GM13977 (cell line): ENCODE measurements around the gene CTNNA2.

Experiments used
- DNase-seq: peaks from one replicate; pipeline ENCODE4 v3.0.0; 2012; ENCODE audit warnings: low spot score
- CTCF ChIP-seq: IDR thresholded peaks from 2 replicates; pipeline ENCODE4 v1.5.1; 2012; ENCODE audit warnings: mild to moderate bottlenecking, control low read depth; ENCODE audit not compliant: insufficient read depth; ENCODE audit errors: extremely low read depth, missing control alignments
- in situ Hi-C: fragments of 300-500 bp; cut with MboI; formaldehyde crosslinking; loops from one replicate; pipeline ENCODE4 v1.12.0; 2022; ENCODE audit warnings: low sequenced_read_pairs, low pct_unique_long_range_greater_than_20kb, mixed read lengths, inconsistent platforms; ENCODE audit not compliant: unreplicated experiment

Gene CTNNA2

GRCh38 chr2:79855264-79856006 is 342.6 kb downstream of the CTNNA2 start:
- in situ Hi-C loops = no loop called here
- no peak for DNase-seq
- no peak for TF ChIP-seq CTCF

- DNase-seq = no peak
- no peak for TF ChIP-seq CTCF
- in situ Hi-C loops = no loop called here
Measured at GRCh38 chr2:79857888-79858287, 345.0 kb downstream of the CTNNA2 start.

GRCh38 chr2:79860228-79861058 is 347.6 kb downstream of the CTNNA2 start:
- peak; percentile 23 for DNase-seq
- TF ChIP-seq CTCF = peak; percentile 28
- in situ Hi-C loops = no loop called here

GRCh38 chr2:79861059-79861374 is 348.2 kb downstream of the CTNNA2 start:
- TF ChIP-seq CTCF = no peak
- in situ Hi-C loops = no loop called here
- no peak for DNase-seq

GRCh38 chr2:79862756-79863155 is 349.9 kb downstream of the CTNNA2 start:
- in situ Hi-C loops = no loop called here

GRCh38 chr2:79872656-79873055 is 359.8 kb downstream of the CTNNA2 start:
- TF ChIP-seq CTCF = no peak
- in situ Hi-C loops = no loop called here
- DNase-seq = no peak

More at GRCh38 chr2:79862756-79863155, 349.9 kb downstream of the CTNNA2 start:
- DNase-seq = no peak
- no peak for TF ChIP-seq CTCF
